Smooth muscle cell (in vitro differentiated cells): ENCODE measurements around the gene SPTBN1. TPM values are rescaled to one million over a fixed set of nuclear protein-coding genes. Genes with fewer than 3 reads are reported as not detected.

Experiments used
- DNase-seq: peaks from one replicate; lab custom pipeline; 2025; ENCODE audit not compliant: unreplicated experiment; lab: John Stamatoyannopoulos, UW
- H2AFZ ChIP-seq: fragments of 200-600 bp; sonication (generic); 2 replicates; pipeline ENCODE4 v1.6.0; 2016; ENCODE audit warnings: antibody characterized with exemption, low read depth, mild to moderate bottlenecking
- H3F3A ChIP-seq: fragments of 200-600 bp; sonication (generic); 2 replicates; pipeline ENCODE4 v1.6.0; 2017; ENCODE audit warnings: antibody characterized with exemption, low read depth
- H3K27ac ChIP-seq: fragments of 200-600 bp; sonication (generic); 2 replicates; pipeline ENCODE4 v1.5.1; 2016; ENCODE audit warnings: low read depth, mild to moderate bottlenecking
- H3K27me3 ChIP-seq: fragments of 200-600 bp; sonication (generic); 2 replicates; pipeline ENCODE4 v1.6.1; 2016; ENCODE audit warnings: low read depth, mild to moderate bottlenecking
- H3K36me3 ChIP-seq: fragments of 200-600 bp; sonication (generic); 2 replicates; pipeline ENCODE4 v1.5.1; 2016; ENCODE audit warnings: low read depth
- H3K4me1 ChIP-seq: fragments of 200-600 bp; sonication (generic); 2 replicates; pipeline ENCODE4 v1.5.1; 2016; ENCODE audit warnings: low read depth
- H3K4me2 ChIP-seq: fragments of 200-600 bp; sonication (generic); 2 replicates; pipeline ENCODE4 v1.6.0; 2016; ENCODE audit warnings: mild to moderate bottlenecking
- H3K4me3 ChIP-seq: fragments of 200-600 bp; sonication (generic); 2 replicates; pipeline ENCODE4 v1.5.1; 2016; ENCODE audit warnings: mild to moderate bottlenecking
- H3K79me2 ChIP-seq: fragments of 200-600 bp; sonication (generic); 2 replicates; pipeline ENCODE4 v1.6.0; 2016; ENCODE audit warnings: low read depth, mild to moderate bottlenecking
- H3K9ac ChIP-seq: fragments of 200-600 bp; sonication (generic); 2 replicates; pipeline ENCODE4 v1.6.0; 2016; ENCODE audit warnings: low read depth
- H3K9me3 ChIP-seq: fragments of 200-600 bp; sonication (generic); replicated peaks from 2 replicates; pipeline ENCODE4 v1.5.1; 2016; ENCODE audit warnings: low read depth
- H4K20me1 ChIP-seq: fragments of 200-600 bp; sonication (generic); 2 replicates; pipeline ENCODE4 v1.6.0; 2016; ENCODE audit warnings: low read depth
- WGBS: methylation state at CpG from one replicate; pipeline ENCODE4 v1.1.7; 2016; ENCODE audit warnings: low lambda C conversion rate; 5-methylcytosine and 5-hydroxymethylcytosine counted together
- polyA plus RNA-seq: library from polyadenylated mRNA; unstranded; fragments of >200 nt; fragmentation: Nextera tagmentation; extraction: Ambion mirVana; gene quantifications from 2 replicates; pipeline ENCODE4 v1.2.1, GENCODE V29; 2016
- total RNA-seq: library from RNA; depleted of rRNA; stranded (reverse); fragments of >200 nt; gene quantifications from 2 replicates; pipeline ENCODE4 v1.2.3, GENCODE V29; 2014
- TF ChIP-seq, protein P1 (sequence below): fragments of 200-600 bp; sonication (generic); IDR thresholded peaks from 2 replicates; pipeline ENCODE4 v1.5.1; 2017; ENCODE audit warnings: borderline replicate concordance, mild to moderate bottlenecking, antibody characterized with exemption; ENCODE audit not compliant: insufficient read depth, poor library complexity, severe bottlenecking

SPTBN1 gene
- total and polyA plus RNA-seq, 2 experiments from 2014 or later = 78.7 to 186 TPM

DNA sequence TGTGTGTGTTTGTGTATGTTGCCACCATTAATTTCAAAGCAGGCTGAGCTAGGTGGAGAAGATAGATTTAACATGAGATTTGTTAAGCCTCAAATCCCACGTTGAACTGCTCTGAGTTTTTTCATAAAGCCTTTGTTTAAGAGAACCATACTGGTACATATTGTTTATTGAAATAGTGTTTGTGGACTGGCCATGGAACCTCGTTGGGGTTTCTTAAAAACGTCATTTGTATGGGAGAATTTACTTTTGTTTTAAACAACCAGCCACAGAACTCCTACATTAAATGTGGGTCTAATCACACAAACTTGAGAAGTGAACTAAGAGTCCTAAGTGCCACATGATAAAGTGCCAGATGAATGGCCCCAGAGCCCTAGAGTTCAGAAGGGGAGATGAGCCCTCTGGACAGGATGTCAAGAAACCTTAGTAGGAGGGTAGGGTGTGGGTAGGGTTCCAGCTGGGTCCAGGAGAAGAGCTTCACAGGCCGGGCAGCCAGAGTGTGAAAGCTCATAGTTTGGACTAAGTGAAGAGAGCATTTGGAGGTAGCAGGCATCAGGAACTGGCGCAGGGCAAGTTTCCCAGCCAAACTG, 146.7 kb downstream of the SPTBN1 start:
- Histone ChIP-seq H3K4me3 (no peak overlapping the region), H2AFZ (no peak overlapping the region), H3K27me3 (no peaks in the 10 kb centered on the region), H4K20me1 (peaks cover 98% of the 10 kb centered on the region), H3K27ac (peak overlapping the region; percentile 57), H3F3A (peaks cover 23% of the 10 kb centered on the region), H3K4me1 (peaks cover 16% of the 10 kb centered on the region), H3K79me2 (peaks cover 99% of the 10 kb centered on the region), H3K9me3 (no peaks in the 10 kb centered on the region), H3K4me2 (peak overlapping the region; percentile 58), H3K9ac (no peak overlapping the region), H3K36me3 (no peaks in the 10 kb centered on the region)
- 56% methylated on average over 5 of the region's 5 CpGs for WGBS
- DNase-seq = no peak
- TF ChIP-seq, protein P1, sequence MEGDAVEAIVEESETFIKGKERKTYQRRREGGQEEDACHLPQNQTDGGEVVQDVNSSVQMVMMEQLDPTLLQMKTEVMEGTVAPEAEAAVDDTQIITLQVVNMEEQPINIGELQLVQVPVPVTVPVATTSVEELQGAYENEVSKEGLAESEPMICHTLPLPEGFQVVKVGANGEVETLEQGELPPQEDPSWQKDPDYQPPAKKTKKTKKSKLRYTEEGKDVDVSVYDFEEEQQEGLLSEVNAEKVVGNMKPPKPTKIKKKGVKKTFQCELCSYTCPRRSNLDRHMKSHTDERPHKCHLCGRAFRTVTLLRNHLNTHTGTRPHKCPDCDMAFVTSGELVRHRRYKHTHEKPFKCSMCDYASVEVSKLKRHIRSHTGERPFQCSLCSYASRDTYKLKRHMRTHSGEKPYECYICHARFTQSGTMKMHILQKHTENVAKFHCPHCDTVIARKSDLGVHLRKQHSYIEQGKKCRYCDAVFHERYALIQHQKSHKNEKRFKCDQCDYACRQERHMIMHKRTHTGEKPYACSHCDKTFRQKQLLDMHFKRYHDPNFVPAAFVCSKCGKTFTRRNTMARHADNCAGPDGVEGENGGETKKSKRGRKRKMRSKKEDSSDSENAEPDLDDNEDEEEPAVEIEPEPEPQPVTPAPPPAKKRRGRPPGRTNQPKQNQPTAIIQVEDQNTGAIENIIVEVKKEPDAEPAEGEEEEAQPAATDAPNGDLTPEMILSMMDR = no peak

DNA sequence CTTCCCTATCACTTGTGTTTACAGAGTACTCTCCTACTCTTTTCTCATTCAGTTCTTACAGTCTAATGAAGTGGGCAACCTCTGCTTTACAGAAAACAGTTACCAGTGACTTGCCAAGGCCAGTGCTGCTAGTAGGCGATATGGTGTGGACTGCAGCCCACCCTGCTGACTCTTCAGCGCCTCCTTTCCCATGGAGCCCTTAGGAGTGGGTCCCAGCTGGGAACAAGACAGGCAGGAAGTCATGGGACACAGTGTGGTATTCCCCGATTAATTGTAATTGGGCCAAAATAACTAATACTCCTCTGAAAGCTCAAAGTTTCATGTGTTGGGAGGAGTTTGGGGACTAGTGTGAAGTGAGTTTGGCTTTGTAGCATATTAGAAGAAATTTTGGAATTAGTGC, 147.2 kb downstream of the SPTBN1 start:
- H3K9ac ChIP-seq = no peak overlapping the region
- DNase-seq = no peak
- H3K36me3 ChIP-seq = no peaks in the 10 kb centered on the region
- peaks cover 98% of the 10 kb centered on the region for H4K20me1 ChIP-seq
- peaks cover 16% of the 10 kb centered on the region for H3K4me1 ChIP-seq
- H3K4me3 ChIP-seq = no peak overlapping the region
- H3K4me2 ChIP-seq = no peak overlapping the region
- H2AFZ ChIP-seq = no peak overlapping the region
- no peaks in the 10 kb centered on the region for H3K9me3 ChIP-seq
- H3K79me2 ChIP-seq = peaks cover 99% of the 10 kb centered on the region
- TF ChIP-seq, protein P1 = no peak
- peak overlapping the region; percentile 57 for H3K27ac ChIP-seq
- H3F3A ChIP-seq = peaks cover 23% of the 10 kb centered on the region
- WGBS = 94% methylated on average over 3 of the region's 3 CpGs
- no peaks in the 10 kb centered on the region for H3K27me3 ChIP-seq

DNA sequence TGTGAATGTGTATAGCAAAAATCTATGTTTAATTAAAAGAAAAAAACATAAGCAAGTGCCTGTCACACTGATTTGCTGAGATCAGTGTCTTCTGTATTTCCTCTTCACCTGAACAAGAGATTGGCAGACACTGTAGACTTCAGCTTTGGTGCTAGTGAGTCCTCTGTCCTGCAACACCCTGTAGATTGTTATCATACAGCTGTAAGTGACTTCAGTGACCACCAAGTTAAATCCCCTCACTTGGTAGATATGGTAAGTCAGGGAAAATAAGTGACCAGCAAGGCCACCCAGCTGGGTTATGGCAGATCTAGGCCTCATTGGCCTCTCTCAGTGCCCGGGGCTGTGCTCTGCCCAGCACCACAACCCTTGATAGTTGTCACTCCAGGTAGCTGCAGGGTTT, 147.7 kb downstream of the SPTBN1 start:
- Histone ChIP-seq H3K27ac (peak overlapping the region; percentile 57), H3K9me3 (no peaks in the 10 kb centered on the region), H2AFZ (no peak overlapping the region), H3K4me3 (no peak overlapping the region), H3K79me2 (peaks cover 99% of the 10 kb centered on the region), H3K4me1 (peaks cover 16% of the 10 kb centered on the region), H4K20me1 (peaks cover 98% of the 10 kb centered on the region), H3K27me3 (no peaks in the 10 kb centered on the region), H3K9ac (no peak overlapping the region), H3K36me3 (no peaks in the 10 kb centered on the region), H3K4me2 (no peak overlapping the region), H3F3A (peaks cover 23% of the 10 kb centered on the region)
- no peak for DNase-seq
- WGBS = 95% methylated on average over 1 of the region's 1 CpG
- TF ChIP-seq, protein P1 = no peak

DNA sequence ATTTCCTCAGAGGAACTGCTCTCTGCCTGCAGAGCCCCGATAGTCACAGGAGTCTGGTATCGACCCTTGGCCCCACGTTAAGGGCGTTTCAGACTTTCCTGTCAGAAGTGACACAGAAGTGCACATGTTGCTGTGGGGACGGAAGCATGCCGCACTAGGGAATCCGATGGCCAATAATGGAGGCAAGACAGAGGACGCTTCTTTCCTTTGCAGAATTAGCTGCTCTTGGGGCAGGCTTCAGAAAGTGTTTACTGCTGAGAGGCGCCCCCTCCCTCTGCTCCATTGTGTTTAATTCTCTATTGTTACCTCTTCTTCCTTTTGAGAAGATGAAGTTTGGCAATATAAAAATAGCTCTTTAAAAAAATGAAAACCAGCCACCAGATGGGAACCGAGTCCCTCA, 148.7 kb downstream of the SPTBN1 start:
- Histone ChIP-seq H3K79me2 (peaks cover 99% of the 10 kb centered on the region), H2AFZ (no peak overlapping the region), H3K4me3 (no peak overlapping the region), H3K27me3 (no peaks in the 10 kb centered on the region), H3K9ac (no peak overlapping the region), H3K27ac (peak overlapping the region; percentile 57), H4K20me1 (peaks cover 98% of the 10 kb centered on the region), H3K4me1 (peaks cover 16% of the 10 kb centered on the region), H3F3A (peaks cover 25% of the 10 kb centered on the region), H3K36me3 (no peaks in the 10 kb centered on the region), H3K4me2 (no peak overlapping the region), H3K9me3 (no peaks in the 10 kb centered on the region)
- no peak for DNase-seq
- 78% methylated on average over 10 of the region's 10 CpGs for WGBS
- TF ChIP-seq, protein P1 = no peak
